ENCODE results near the gene ALCAM. TPM values are rescaled to one million over a fixed set of nuclear protein-coding genes. Genes with fewer than 3 reads are reported as not detected.

Gene ALCAM
- total and polyA plus RNA-seq, 2 of the 8 experiments (the other 6 are each of a cell fraction or from before 2014, with no cell fraction given) = 10.8 to 33.0 TPM

DNA sequence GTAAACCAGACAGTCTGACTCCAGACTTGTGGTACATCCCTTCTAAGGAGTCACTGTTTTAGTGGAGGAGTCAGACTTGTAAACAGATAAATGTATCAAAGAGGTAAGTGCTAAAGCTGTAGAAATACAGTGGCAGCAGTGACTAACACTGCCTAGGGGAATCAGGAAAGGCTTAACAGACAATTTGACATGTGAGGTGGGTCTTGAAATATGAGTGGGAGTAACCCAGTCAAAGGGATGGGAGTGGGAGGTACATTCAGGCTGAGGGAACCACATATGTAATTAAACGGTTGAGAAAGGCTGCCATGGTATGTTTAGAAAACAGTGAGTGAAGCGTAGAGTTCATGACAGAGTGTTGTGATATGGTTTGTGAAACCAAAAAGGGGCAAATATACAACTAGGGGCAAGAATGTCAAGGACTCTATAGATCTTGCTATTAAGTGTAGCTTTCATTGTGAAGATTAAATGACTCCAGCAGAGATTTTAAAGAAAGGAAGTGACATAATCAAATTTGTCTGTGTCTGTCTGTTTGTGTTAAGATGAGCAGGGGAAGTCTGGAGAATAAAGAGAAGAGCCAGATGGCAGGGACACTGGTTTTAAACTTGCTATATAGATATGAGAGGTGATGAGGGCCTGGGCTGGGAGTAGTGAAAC, 11.2 kb upstream of the ALCAM start (continued):
- TF ChIP-seq POLR2A (IDR thresholded peaks at IDR 0.05; ENCODE audit: control extremely low read depth in 1 of 2, low read depth in 2 of 2, low read length in 2 of 2) (no peak), KDM5A (IDR thresholded peaks at IDR 0.05; ENCODE audit: low read length) (no peak), KDM4A (IDR thresholded peaks at IDR 0.05; ENCODE audit: low read depth, low read length, severe bottlenecking) (no peak), HDAC6 (IDR thresholded peaks at IDR 0.05; ENCODE audit: low read depth, low read length) (no peak), MAFK (IDR thresholded peaks at IDR 0.05; ENCODE audit: low read depth, low read length) (no peak)

Measured in H1 (cell line).